ENCODE data around the gene SNX15.

GRCh38 chr11:65013130-65013887 lies 13.9 kb upstream of the SNX15 start:
- TF ChIP-seq CTCF (IDR thresholded peaks at IDR 0.05) = peak in 1 of 3 donors; percentile 77
- no peak for TF ChIP-seq EP300 (IDR thresholded peaks at IDR 0.05)
- peak; percentile 58 for TF ChIP-seq POLR2A (IDR thresholded peaks at IDR 0.05)
